Stimulated activated CD8-positive, alpha-beta memory T cell treated with anti-CD3 and anti-CD28 coated beads, Interleukin-7, amount 100 ng/mL, for 4 hours (primary cell): Measurements from ENCODE around the gene RNF207.

Experiments
- DNase-seq, 2 donors: peaks; one replicate each; pipeline ENCODE4 v3.0.0-alpha.2; 2020; ENCODE audit warnings: low read depth in 2 of 2

Gene RNF207

GRCh38 chr1:6269296-6269695, 63.4 kb downstream of the RNF207 start:
- no peak for DNase-seq

- DNase-seq, result no peak
Measured at GRCh38 chr1:6269720-6270400, 63.9 kb downstream of the RNF207 start.

- DNase-seq, result no peak
Measured at GRCh38 chr1:6270401-6270800, 64.5 kb downstream of the RNF207 start.
